ENCODE data around the gene SLC32A1.

SLC32A1 gene

GRCh38 chr20:38748097-38748860, 24.0 kb downstream of the SLC32A1 start, which contains the start of gene ACTR5:
Gene ACTR5, plus strand, starts transcription at chr20:38748460. Its CDS starts 19 bp downstream, at chr20:38748479.
- Histone ChIP-seq H3K4me3 (peak within 1 kb of the TSS; percentile 58 to 96 (median 91)), H3K27ac (peak within 1 kb of the TSS; percentile 42 to 94 (median 84))

GRCh38 chr20:38748861-38749149, 24.5 kb downstream of the SLC32A1 start:
- peak overlapping the region in 20 of 21 experiments; percentile 42 to 94 (median 84) for H3K27ac ChIP-seq

GRCh38 chr20:38751360-38751976, 27.2 kb downstream of the SLC32A1 start:
- Histone ChIP-seq H3K4me3 (no peak overlapping the region), H3K27ac (no peak overlapping the region)

More at GRCh38 chr20:38748861-38749149, 24.5 kb downstream of the SLC32A1 start:
- peak overlapping the region; percentile 58 to 96 (median 91) for H3K4me3 ChIP-seq

GRCh38 chr20:38752029-38752428, 27.7 kb downstream of the SLC32A1 start:
- H3K4me3 ChIP-seq = no peak overlapping the region
- no peak overlapping the region for H3K27ac ChIP-seq

- no peak overlapping the region for H3K4me3 ChIP-seq
Observed at GRCh38 chr20:38754924-38755323, 30.6 kb downstream of the SLC32A1 start.

GRCh38 chr20:38755324-38755910, 31.1 kb downstream of the SLC32A1 start:
- Histone ChIP-seq H3K4me3 (no peak overlapping the region), H3K27ac (no peak overlapping the region)

More at GRCh38 chr20:38754924-38755323, 30.6 kb downstream of the SLC32A1 start:
- no peak overlapping the region for H3K27ac ChIP-seq

- no peak overlapping the region for H3K27ac ChIP-seq
- H3K4me3 ChIP-seq = no peak overlapping the region
Observed at GRCh38 chr20:38757145-38757775, 33.0 kb downstream of the SLC32A1 start.

GRCh38 chr20:38759106-38759505, 34.8 kb downstream of the SLC32A1 start:
- H3K4me3 ChIP-seq = no peak overlapping the region
- no peak overlapping the region for H3K27ac ChIP-seq

GRCh38 chr20:38760978-38761377, 36.7 kb downstream of the SLC32A1 start:
- no peak overlapping the region for H3K4me3 ChIP-seq
- H3K27ac ChIP-seq = no peak overlapping the region

- Histone ChIP-seq H3K27ac (no peak overlapping the region), H3K4me3 (no peak overlapping the region)
Observed at GRCh38 chr20:38762174-38762573, 37.9 kb downstream of the SLC32A1 start.

GRCh38 chr20:38763616-38764015, 39.3 kb downstream of the SLC32A1 start:
- Histone ChIP-seq H3K27ac (no peak overlapping the region), H3K4me3 (no peak overlapping the region)

- H3K27ac ChIP-seq = peak overlapping the region in 1 of 21 experiments; percentile 24
- no peak overlapping the region for H3K4me3 ChIP-seq
Observed at GRCh38 chr20:38764567-38765318, 40.5 kb downstream of the SLC32A1 start.

GRCh38 chr20:38766071-38766470, 41.8 kb downstream of the SLC32A1 start:
- Histone ChIP-seq H3K27ac (no peak overlapping the region), H3K4me3 (no peak overlapping the region)

- Histone ChIP-seq H3K27ac (no peak overlapping the region), H3K4me3 (no peak overlapping the region)
Observed at GRCh38 chr20:38769376-38770295, 45.4 kb downstream of the SLC32A1 start.

- H3K27ac ChIP-seq = no peak overlapping the region
- no peak overlapping the region for H3K4me3 ChIP-seq
Observed at GRCh38 chr20:38770546-38770945, 46.3 kb downstream of the SLC32A1 start.

- H3K27ac ChIP-seq = no peak overlapping the region
Observed at GRCh38 chr20:38770970-38771369, 46.7 kb downstream of the SLC32A1 start.

GRCh38 chr20:38771621-38772020, 47.3 kb downstream of the SLC32A1 start:
- Histone ChIP-seq H3K27ac (no peak overlapping the region), H3K4me3 (no peak overlapping the region)

More at GRCh38 chr20:38770970-38771369, 46.7 kb downstream of the SLC32A1 start:
- no peak overlapping the region for H3K4me3 ChIP-seq

GRCh38 chr20:38774167-38774566, 49.9 kb downstream of the SLC32A1 start:
- Histone ChIP-seq H3K27ac (no peak overlapping the region), H3K4me3 (no peak overlapping the region)

GRCh38 chr20:38776363-38776762, 52.1 kb downstream of the SLC32A1 start:
- Histone ChIP-seq H3K4me3 (no peak overlapping the region), H3K27ac (no peak overlapping the region)

All from skin epidermis (tissue), 12 donors.